IPS-NIHi7 (cell line): ENCODE data around the gene ISG20L2.

Experiments used
- DNase-seq: peaks from one replicate; pipeline ENCODE4 v3.0.0; 2012; ENCODE audit warnings: mixed read lengths; ENCODE audit errors: extremely low spot score

The ISG20L2 gene

DNA sequence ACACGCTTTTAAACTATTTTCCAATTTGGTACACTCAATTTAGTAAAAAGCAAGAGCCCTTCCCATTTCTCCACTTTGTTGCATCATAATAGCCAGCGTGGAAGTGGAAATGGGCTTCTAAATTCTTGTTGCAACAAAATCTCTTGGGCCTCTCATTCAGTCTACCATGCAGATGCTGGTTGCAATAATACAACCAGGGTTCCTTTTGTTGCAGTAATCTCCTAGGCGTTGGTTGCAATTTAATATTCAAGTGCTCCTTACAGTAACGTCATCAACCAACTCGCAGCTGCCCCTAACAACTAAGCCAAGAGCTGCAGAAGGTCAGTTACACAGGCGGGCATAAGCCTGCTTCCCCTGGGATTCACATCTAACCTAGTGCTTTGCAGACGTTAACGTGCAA is 25.7 kb upstream of the ISG20L2 start:
- no peak for DNase-seq

DNA sequence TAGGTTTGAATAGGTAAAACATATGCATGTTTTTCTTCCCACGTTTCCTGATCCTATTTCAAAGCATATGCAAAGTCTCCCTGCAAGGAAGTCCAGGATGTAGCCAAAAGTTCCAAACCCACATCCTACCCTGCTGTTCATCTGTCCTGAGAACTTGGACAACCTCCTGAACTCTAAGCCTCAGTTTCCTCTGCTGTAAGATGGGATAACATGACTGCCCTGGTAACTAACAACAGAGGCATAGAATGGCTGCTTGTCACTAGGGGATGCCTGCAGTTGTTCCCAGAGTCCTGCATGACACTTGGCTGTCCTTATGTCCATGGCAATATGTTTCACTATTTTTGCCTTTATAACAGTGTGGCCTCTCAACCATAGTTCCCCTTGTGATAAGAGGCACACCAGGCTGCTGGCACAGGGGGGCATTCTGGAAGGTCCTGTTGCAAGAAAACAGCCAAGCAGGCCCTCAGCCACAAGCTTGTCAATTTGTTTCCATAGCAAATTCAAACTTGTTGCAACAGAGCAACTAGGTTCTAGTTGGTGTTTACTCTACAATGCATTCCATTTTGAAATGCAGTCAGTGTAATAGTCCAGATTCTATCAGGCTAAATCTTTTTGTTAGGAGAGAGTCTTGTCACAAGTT is 24.4 kb upstream of the ISG20L2 start:
- no peak for DNase-seq

DNA sequence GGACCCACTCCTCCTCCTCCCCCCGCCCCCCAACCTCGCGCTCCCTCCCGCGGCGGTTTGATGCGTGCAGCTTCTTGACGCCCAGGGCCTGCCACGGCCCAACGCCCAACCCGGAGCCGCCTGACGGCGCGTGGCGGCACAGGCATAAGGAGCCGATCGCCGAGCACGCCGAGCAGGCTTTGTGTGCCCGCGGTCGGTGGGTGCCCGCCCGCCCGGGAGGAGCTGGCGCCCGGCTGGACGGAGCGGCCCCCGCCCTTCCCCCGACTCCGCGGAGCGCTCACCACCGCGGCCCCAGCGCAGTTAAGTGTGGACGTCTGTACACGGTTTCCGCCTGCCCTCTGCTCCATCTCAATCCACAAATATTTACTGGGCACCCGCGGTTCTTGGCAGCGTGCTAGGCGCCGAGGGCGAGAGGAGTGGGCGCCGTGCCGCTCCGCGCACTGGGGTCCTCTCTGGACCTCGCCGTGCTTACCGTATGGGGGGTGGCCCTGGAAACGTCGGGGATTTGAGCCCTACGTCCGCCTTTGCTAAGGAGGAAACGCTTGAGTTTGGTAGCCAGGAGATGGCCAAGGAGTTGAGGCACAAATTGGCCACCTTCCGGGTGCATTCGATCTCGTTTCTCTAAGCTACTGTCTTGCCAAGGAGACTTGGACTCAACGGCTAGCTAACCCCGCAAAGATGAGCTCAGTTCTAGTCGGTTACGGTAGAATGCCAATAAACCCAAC is 23.4 kb upstream of the ISG20L2 start:
- peak; percentile 92 for DNase-seq

GRCh38 chr1:156751451-156751756 is 22.8 kb upstream of the ISG20L2 start, which contains the start of gene HDGF:
HDGF (minus strand) TSS chr1:156751675; CDS start chr1:156751429, 246 bp downstream.
- no peak for DNase-seq

DNA sequence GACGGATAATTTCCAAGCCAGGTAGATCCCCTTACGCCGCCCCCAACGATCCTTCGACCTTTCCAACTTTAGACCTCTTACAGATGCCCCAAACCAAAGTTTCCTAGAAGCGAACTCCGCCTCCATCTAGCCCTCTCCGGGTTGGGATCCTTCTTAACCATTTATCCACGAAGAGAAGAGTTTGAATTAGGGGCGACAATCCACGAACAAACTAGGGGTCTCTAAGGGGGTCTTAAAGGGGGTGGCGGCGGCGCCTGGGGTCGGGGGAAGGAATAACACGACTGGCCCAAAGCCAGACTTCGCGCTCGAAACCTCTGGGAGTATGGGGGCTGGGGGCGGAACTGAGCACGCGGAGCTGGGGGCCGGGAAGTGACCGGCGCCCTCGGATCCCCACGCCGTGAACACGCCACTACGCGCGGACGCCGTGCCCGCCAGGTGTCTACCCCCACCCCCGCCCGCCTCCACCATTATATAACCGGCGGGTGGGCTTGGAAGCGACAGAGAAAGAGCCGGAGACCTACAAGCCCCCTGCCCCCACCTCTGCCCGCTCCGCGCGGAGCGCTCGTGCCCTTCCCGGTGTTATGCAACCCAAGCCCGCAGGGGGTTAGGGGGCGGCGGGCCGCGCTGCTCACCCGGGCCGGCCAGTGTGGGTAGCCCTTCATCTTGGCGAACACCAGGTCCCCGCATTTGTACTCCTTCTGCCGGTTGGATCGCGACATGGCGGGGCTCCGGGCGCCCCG is 22.3 kb upstream of the ISG20L2 start:
- no peak for DNase-seq

GRCh38 chr1:156750191-156750672 is 21.7 kb upstream of the ISG20L2 start:
- no peak for DNase-seq

GRCh38 chr1:156749419-156750118 is 21.0 kb upstream of the ISG20L2 start:
- DNase-seq: no peak

DNA sequence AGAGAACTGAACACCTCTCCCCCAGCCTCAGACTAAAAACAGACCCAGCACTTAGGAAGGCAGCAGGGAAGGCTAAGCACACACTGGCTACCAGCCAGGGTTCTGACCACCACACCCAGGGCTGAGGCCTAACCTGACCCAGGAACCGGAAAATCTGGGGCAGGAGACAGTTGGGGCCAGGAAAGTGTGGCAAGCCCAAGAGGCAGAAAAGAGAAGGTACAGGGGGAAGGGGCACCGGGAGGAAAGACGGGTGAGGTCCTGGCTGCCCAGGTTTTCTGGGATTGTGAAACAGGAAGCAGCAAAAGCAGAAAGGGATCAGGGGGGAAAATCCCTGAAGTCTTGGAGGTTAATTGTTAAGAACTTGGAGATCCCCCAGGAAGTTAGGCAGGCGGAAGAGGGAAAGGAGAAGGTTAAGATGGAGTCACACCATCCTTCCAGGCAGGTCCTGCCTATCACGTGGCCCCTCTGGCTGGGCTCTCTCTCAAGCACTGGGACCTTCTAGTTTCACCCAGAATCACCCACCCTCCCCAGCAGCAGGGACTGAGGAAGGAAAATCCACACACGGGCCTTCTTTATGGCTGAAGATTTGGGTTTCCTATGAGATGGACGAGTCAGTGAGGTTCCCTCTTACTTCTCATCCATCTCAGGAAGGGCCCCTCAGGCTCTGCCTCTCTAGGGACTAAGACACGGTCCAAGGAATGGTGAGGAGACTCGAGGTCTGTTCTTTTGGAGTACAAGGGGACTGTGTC is 20.3 kb upstream of the ISG20L2 start:
- DNase-seq: no peak

GRCh38 chr1:156747742-156748669 is 19.4 kb upstream of the ISG20L2 start:
- DNase-seq: no peak

DNA sequence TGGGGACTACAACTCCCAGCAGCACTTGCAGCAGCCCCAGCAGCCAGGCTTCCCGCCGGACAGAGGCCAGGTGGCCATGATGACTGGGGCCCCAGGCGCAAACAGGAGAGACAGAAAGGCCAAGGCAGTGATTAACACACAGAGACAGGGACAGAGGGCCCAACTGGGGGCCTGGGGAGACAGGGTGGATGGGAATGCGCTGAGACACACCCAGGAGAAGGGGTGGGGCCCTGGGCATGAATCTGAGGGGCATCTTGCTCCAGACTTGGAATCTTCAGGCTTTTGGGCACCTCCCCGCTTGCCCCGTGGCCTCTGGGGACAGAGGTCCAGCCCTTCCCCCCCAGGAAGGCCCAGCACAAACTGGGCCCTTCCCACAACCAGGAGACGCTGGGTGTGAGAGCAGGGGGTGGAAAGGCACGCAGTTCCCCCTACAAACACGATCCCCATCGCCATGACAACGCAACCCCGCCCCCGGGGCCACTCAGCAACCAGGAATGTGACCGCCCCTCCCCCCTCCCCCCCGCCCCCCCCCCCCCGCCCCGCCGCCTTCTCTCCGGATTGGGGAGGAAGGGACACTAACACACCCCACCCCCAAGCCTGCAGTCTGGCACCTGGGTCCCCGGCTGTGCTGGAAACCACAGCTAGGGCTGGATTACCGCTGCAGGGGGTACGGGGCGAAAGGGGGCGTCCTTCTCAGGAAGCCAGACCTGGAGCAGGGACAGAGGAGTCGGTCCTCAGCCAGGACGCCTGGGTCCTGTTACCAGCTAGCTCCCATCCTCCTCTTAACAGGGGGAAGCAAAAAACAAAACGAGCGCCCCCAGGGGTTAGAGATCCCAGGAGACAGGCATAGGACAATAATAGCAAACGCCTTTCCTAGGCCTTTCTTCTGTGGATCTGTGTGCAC is 18.4 kb upstream of the ISG20L2 start:
- DNase-seq: peak; percentile 83

- DNase-seq: no peak
Observed at GRCh38 chr1:156746406-156746727, 17.8 kb upstream of the ISG20L2 start.

DNA sequence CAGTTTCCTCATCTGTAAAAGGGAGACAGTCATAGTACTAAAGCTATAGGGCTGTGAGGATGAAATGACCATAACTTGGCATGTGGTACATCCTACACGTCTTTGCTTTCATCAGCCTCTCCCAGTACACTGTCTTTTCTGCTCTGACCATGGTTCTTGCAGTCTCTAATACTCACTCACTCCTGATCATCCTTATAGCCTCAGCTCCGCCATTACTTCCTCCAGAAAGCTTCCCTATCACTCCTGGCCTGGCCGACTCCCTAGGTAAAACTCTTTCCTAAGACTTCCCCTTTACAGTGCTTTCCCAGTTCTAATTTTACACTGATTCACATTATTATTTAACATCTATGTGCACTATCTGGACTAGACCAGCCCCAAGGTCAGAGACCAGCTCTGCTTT is 17.3 kb upstream of the ISG20L2 start:
- no peak for DNase-seq

DNA sequence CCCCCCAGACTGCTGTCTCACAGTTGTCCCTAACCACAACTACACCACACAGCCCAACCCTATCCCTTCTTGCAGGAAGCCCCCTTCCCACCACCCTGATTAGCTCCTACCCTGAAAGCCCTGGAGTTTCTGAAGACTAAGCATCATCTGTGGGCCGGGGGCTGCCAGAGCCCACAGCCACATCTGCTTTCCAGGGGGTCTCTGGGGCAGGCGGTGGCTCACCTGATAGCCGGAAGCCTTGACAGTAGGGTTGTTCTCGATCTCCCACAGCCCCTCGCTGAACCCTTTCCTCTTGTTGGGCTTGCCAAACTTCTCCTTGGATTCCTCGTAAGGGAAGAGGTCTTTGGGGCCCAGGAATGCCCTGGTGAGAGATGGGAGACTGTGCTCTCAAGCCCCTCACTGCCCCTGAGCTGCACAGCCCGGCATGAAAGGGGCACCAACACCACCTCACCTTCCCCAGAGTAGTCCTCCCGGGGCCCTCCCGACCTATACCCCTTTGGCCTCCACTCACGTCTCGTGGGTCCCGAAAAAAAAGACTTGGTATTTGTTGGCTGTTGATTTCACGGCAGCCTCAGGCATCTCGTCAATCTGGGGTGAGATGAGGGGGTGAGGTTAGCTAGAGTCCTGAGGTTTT is 16.3 kb upstream of the ISG20L2 start:
- DNase-seq: no peak

DNA sequence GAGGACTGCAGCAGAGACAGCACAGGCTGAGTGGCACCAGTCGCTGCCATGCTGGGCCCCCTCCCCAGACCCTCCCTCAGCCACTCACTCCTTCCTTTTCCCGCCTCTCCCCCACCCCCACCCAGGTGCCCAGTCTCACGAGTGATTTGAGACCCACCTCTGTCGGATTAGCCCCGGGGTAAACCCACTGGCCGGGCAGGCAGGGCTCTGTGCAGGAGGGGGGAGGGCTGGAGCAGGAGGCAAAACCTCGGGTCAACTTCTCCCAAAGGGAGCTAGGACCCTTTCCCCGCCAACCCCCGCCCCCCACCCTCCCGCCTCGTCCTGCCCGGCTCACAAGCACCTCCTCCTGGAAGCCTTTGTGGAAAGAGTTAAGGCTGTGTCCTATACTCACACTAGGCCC is 15.8 kb upstream of the ISG20L2 start:
- DNase-seq: no peak

GRCh38 chr1:156743367-156744302 is 15.1 kb upstream of the ISG20L2 start:
- DNase-seq: no peak

- DNase-seq: no peak
Observed at GRCh38 chr1:156742801-156743200, 14.2 kb upstream of the ISG20L2 start.

DNA sequence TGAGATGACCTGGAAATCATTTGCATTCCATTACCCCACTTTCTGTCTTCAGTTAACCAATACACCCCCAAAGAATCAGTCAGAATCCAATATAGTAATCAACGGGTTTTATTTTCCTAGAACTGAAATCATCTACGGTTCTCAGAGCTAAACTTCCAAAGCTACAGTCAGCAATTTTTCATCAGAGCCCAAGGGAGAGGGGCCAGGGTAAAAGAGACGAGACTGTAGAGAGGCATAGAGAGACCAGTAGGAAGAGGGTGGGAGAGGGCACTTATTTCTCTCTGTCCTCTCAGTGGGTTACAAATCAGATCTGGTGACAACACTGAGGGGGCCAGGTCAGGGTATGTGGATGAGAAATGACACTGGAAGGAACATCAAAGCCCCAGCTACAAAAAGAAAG is 13.5 kb upstream of the ISG20L2 start:
- DNase-seq: no peak

DNA sequence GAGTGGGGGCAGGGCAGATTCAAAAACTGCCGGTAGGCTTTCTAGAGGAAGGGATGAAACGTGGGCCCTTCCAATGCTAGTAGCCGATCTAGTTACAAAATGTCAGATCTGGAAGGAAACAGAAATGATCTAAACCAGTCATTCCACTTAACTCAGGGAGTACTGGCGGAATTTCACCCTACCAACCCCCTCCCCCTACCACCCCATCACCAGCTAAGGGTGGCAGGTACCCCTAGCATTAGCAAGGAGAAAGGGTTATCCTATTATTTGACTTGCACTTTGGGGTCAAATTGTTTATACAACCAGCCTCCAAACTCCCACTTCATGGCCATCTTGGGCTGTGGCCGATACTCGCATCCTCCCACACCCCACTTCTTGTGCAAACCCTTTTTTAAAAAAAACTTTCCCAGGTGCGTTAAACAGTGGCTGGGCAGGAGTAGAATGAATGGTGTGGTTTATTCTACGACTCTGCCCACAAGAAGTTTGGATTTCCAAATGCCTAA is 13.0 kb upstream of the ISG20L2 start:
- no peak for DNase-seq
